HepG2 (cell line): Measurements from ENCODE around the gene ZNF24. TPM values are rescaled to one million over a fixed set of nuclear protein-coding genes. Genes with fewer than 3 reads are reported as not detected.
A peak's percentile ranks its signal among the peaks of the same experiment; 100 is the strongest.

ENCODE experiments used
- GATAD1 ChIP-seq: IDR thresholded peaks from 2 replicates; pipeline ENCODE4 v1.6.1; 2016; ENCODE audit warnings: missing genetic modification reagents, missing compliant biosample characterization
- HES4 ChIP-seq: sonication (generic); formaldehyde crosslinking; IDR thresholded peaks from 2 replicates; pipeline ENCODE4 v1.9.0; 2021; ENCODE audit warnings: mild to moderate bottlenecking, missing genetic modification reagents, borderline replicate concordance
- IRF9 ChIP-seq: sonication (generic); formaldehyde crosslinking; IDR thresholded peaks from 2 replicates; pipeline ENCODE4 v1.8.0; 2022; ENCODE audit warnings: missing genetic modification reagents, mild to moderate bottlenecking, borderline replicate concordance
- THAP7 ChIP-seq: sonication (generic); formaldehyde crosslinking; IDR thresholded peaks from 2 replicates; pipeline ENCODE4 v1.8.1; 2023; ENCODE audit warnings: mild to moderate bottlenecking, missing genetic modification reagents
- TRAFD1 ChIP-seq: sonication (generic); formaldehyde crosslinking; IDR thresholded peaks from 2 replicates; pipeline ENCODE4 v1.5.1; 2020; ENCODE audit warnings: missing genetic modification reagents, mild to moderate bottlenecking, borderline replicate concordance
- ZBTB40 ChIP-seq, 2 experiments: fragments of 450-650 bp in 1 of 2; sonication (generic) in 1 of 2; formaldehyde crosslinking in 1 of 2; IDR thresholded peaks; 2 replicates each; pipeline versions ENCODE4 v1.6.1 to v1.8.0; 2016 to 2022; ENCODE audit warnings: antibody characterized with exemption in 1 of 2, mild to moderate bottlenecking in 1 of 2, missing genetic modification reagents in 1 of 2
- ZFP36L2 ChIP-seq: sonication (generic); formaldehyde crosslinking; IDR thresholded peaks from 2 replicates; pipeline ENCODE4 v1.4.0; 2020; ENCODE audit warnings: missing genetic modification reagents
- ZFP91 ChIP-seq: sonication (generic); formaldehyde crosslinking; IDR thresholded peaks from 2 replicates; pipeline ENCODE4 v1.9.0; 2022; ENCODE audit warnings: missing genetic modification reagents, mild to moderate bottlenecking, borderline replicate concordance
- ZNF33B ChIP-seq: sonication (generic); formaldehyde crosslinking; IDR thresholded peaks from 2 replicates; pipeline ENCODE4 v1.5.1; 2020; ENCODE audit warnings: mild to moderate bottlenecking, missing genetic modification reagents
- ZNF468 ChIP-seq: sonication (generic); formaldehyde crosslinking; IDR thresholded peaks from 2 replicates; pipeline ENCODE4 v1.8.0; 2022; ENCODE audit warnings: mild to moderate bottlenecking, moderate library complexity, missing genetic modification reagents
- ZNF557 ChIP-seq: sonication (generic); formaldehyde crosslinking; IDR thresholded peaks from 2 replicates; pipeline ENCODE4 v1.4.0; 2020; ENCODE audit warnings: missing genetic modification reagents
- ZNF580 ChIP-seq: IDR thresholded peaks from 2 replicates; pipeline ENCODE4 v1.6.1; 2016; ENCODE audit warnings: low read depth, borderline replicate concordance
- polyA plus RNA-seq, 8 experiments: library from polyadenylated mRNA; depleted of rRNA in 3 of 8; stranded (reverse) in 7 of 8; unstranded in 1 of 8; fragments of >200 nt; fragmentation: Illumina TruSeq in 4 of 8; extraction: Trizol in 4 of 8; gene quantifications; 2 replicates each; pipeline versions ENCODE4 v1.2.1 to v1.2.3, GENCODE V29; 2011 to 2016; ENCODE audit warnings: low read depth in 4 of 8, missing spikeins in 1 of 8, mixed read lengths in 1 of 8; ENCODE audit not compliant: insufficient read depth in 1 of 8
- total RNA-seq, 5 experiments: library from RNA; depleted of rRNA; stranded (reverse); fragments of >200 nt; fragmentation: Illumina TruSeq; extraction: Trizol; gene quantifications; 2 replicates each; pipeline ENCODE4 v1.2.3, GENCODE V29; 2016; ENCODE audit warnings: low read depth in 1 of 5

The ZNF24 gene
- total and polyA plus RNA-seq, 2 of the 13 experiments (the other 11 are each of a cell fraction or from before 2014, with no cell fraction given), result 19.5 to 41.1 TPM

- TF ChIP-seq ZBTB40 (IDR thresholded peaks at IDR 0.05) (no peak), ZBTB40 (CRISPR knock-in tag; IDR thresholded peaks at IDR 0.05) (peak; percentile 90), ZFP91 (peak; percentile 97), TRAFD1 (CRISPR knock-in tag) (peak; percentile 60; the same call in 1 of the 2 replicates), ZFP36L2 (peak; percentile 78; the same call in 1 of the 2 replicates), GATAD1 (CRISPR knock-in tag) (peak; percentile 98), HES4 (CRISPR knock-in tag) (peak; percentile 99), ZNF33B (CRISPR knock-in tag) (peak; percentile 92; the same call in 1 of the 2 replicates), ZNF557 (no peak), THAP7 (peak; percentile 88; the same call in 1 of the 2 replicates), ZNF468 (CRISPR knock-in tag) (no peak), ZNF580 (CRISPR knock-in tag) (peak; percentile 94; the same call in 1 of the 2 replicates), IRF9 (CRISPR knock-in tag) (peak; percentile 88; the same call in 1 of the 2 replicates)
Observed at GRCh38 chr18:35290094-35290735, 54.0 kb downstream of the ZNF24 start, which contains the start of gene ZSCAN30 (continued).
